ENCODE data around the gene MYO1D.

DNA sequence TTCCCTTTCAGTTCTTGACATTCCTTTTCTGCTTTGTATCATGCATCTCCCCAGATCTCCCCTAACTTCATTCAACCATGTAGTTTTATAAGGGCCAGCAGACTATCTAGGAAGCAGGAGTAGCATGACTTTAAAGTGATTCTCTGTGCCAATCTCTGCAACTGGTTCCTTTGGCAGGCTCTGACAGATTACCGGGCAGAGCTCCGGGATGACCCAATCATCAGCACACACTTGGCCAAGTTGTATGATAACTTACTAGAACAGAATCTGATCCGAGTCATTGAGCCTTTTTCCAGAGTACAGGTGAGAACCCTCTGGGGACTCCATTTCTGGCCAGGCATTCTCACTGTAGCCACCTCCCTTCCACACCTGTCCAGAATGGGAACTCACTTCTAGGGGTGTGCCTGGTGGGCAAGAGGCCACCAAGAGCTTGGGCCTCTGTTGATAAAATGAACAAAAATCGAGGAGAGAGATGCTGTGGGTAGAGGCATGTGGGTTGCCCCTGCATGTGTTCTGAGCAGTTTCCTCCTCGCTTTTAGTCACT lies 397.8 kb downstream of the MYO1D start:
- TF ChIP-seq, protein P1, sequence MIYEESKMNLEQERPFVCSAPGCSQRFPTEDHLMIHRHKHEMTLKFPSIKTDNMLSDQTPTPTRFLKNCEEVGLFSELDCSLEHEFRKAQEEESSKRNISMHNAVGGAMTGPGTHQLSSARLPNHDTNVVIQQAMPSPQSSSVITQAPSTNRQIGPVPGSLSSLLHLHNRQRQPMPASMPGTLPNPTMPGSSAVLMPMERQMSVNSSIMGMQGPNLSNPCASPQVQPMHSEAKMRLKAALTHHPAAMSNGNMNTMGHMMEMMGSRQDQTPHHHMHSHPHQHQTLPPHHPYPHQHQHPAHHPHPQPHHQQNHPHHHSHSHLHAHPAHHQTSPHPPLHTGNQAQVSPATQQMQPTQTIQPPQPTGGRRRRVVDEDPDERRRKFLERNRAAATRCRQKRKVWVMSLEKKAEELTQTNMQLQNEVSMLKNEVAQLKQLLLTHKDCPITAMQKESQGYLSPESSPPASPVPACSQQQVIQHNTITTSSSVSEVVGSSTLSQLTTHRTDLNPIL (CRISPR knock-in tag; IDR thresholded peaks at IDR 0.05; ENCODE audit: low read depth), result no peak
- no peak for TF ChIP-seq ESRRG (CRISPR knock-in tag; IDR thresholded peaks at IDR 0.05)
- TF ChIP-seq, protein P2, sequence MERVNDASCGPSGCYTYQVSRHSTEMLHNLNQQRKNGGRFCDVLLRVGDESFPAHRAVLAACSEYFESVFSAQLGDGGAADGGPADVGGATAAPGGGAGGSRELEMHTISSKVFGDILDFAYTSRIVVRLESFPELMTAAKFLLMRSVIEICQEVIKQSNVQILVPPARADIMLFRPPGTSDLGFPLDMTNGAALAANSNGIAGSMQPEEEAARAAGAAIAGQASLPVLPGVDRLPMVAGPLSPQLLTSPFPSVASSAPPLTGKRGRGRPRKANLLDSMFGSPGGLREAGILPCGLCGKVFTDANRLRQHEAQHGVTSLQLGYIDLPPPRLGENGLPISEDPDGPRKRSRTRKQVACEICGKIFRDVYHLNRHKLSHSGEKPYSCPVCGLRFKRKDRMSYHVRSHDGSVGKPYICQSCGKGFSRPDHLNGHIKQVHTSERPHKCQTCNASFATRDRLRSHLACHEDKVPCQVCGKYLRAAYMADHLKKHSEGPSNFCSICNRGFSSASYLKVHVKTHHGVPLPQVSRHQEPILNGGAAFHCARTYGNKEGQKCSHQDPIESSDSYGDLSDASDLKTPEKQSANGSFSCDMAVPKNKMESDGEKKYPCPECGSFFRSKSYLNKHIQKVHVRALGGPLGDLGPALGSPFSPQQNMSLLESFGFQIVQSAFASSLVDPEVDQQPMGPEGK (CRISPR knock-in tag; IDR thresholded peaks at IDR 0.05; ENCODE audit: borderline replicate concordance), result no peak
- TF ChIP-seq SNAI2 (CRISPR knock-in tag; IDR thresholded peaks at IDR 0.05), result no peak
- TF ChIP-seq ZFP3 (CRISPR knock-in tag; IDR thresholded peaks at IDR 0.05), result no peak
- TF ChIP-seq BACH2 (CRISPR knock-in tag; IDR thresholded peaks at IDR 0.05; ENCODE audit: borderline replicate concordance), result no peak
- TF ChIP-seq, protein P3, sequence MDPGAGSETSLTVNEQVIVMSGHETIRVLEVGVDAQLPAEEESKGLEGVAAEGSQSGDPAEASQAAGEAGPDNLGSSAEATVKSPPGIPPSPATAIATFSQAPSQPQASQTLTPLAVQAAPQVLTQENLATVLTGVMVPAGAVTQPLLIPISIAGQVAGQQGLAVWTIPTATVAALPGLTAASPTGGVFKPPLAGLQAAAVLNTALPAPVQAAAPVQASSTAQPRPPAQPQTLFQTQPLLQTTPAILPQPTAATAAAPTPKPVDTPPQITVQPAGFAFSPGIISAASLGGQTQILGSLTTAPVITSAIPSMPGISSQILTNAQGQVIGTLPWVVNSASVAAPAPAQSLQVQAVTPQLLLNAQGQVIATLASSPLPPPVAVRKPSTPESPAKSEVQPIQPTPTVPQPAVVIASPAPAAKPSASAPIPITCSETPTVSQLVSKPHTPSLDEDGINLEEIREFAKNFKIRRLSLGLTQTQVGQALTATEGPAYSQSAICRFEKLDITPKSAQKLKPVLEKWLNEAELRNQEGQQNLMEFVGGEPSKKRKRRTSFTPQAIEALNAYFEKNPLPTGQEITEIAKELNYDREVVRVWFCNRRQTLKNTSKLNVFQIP (CRISPR knock-in tag; IDR thresholded peaks at IDR 0.05; ENCODE audit: borderline replicate concordance, low read depth), result no peak
- no peak for TF ChIP-seq TCF4 (CRISPR knock-in tag; IDR thresholded peaks at IDR 0.05; ENCODE audit: borderline replicate concordance)
- TF ChIP-seq ZNF70 (CRISPR knock-in tag; IDR thresholded peaks at IDR 0.05), result no peak
- no peak for TF ChIP-seq RARB (CRISPR knock-in tag; IDR thresholded peaks at IDR 0.05)
- TF ChIP-seq CSDC2 (CRISPR knock-in tag; IDR thresholded peaks at IDR 0.05), result no peak
- TF ChIP-seq ZC3H10 (CRISPR knock-in tag; IDR thresholded peaks at IDR 0.05), result no peak
- no peak for TF ChIP-seq ISL1 (CRISPR knock-in tag; IDR thresholded peaks at IDR 0.05)
